Nephron (organoid): Measurements from ENCODE around the gene NKIRAS1.

Source experiments
- H3K27ac Mint-ChIP-seq, 3 experiments: 2 replicates each; pipeline ENCODE4 v1.8.0; 2020; ENCODE audit warnings: mixed read lengths in 3 of 3, mild to moderate bottlenecking in 2 of 3, moderate library complexity in 1 of 3
- H3K27me3 Mint-ChIP-seq: 2 replicates; pipeline ENCODE4 v1.8.0; 2021; ENCODE audit warnings: low read depth, mild to moderate bottlenecking, moderate library complexity, mixed read lengths
- H3K36me3 Mint-ChIP-seq: 2 replicates; pipeline ENCODE4 v1.8.0; 2020; ENCODE audit warnings: low read depth, mixed read lengths
- H3K4me1 Mint-ChIP-seq: 2 replicates; pipeline ENCODE4 v1.8.0; 2020; ENCODE audit warnings: mixed read lengths
- H3K4me3 Mint-ChIP-seq, 3 experiments: 2 replicates each; pipeline ENCODE4 v1.8.0; 2020; ENCODE audit warnings: mild to moderate bottlenecking in 3 of 3, mixed read lengths in 3 of 3, moderate library complexity in 2 of 3
- H3K9me3 Mint-ChIP-seq: 2 replicates; pipeline ENCODE4 v1.8.0; 2020; ENCODE audit warnings: mixed read lengths
- CTCF ChIP-seq, 3 experiments: fragments of 200-600 bp; sonication (generic); IDR thresholded peaks; one replicate each; pipeline ENCODE4 v1.5.0; 2021; ENCODE audit warnings: antibody characterized with exemption in 3 of 3; ENCODE audit not compliant: unreplicated experiment in 3 of 3

Gene NKIRAS1

GRCh38 chr3:23950293-23950692 lies 33.5 kb upstream of the NKIRAS1 start:
- TF ChIP-seq CTCF (IDR thresholded peaks at IDR 0.05; ENCODE audit: unreplicated experiment in 3 of 3), result no peak
- no peaks in the 10 kb centered on the region for H3K9me3 Mint-ChIP-seq
- H3K27me3 Mint-ChIP-seq, result no peaks in the 10 kb centered on the region
- peak overlapping the region in 1 of 3 experiments; percentile 37 for H3K4me3 Mint-ChIP-seq
- no peak overlapping the region for H3K27ac Mint-ChIP-seq
- H3K36me3 Mint-ChIP-seq, result peaks cover 14% of the 10 kb centered on the region
- H3K4me1 Mint-ChIP-seq, result peaks cover 31% of the 10 kb centered on the region

- H3K4me3 Mint-ChIP-seq, result no peak overlapping the region
- H3K36me3 Mint-ChIP-seq, result peaks cover 9% of the 10 kb centered on the region
- no peaks in the 10 kb centered on the region for H3K9me3 Mint-ChIP-seq
- TF ChIP-seq CTCF (IDR thresholded peaks at IDR 0.05; ENCODE audit: unreplicated experiment in 3 of 3), result no peak
- peaks cover 31% of the 10 kb centered on the region for H3K4me1 Mint-ChIP-seq
- no peak overlapping the region for H3K27ac Mint-ChIP-seq
- H3K27me3 Mint-ChIP-seq, result no peaks in the 10 kb centered on the region
These were observed 33.0 kb upstream of the NKIRAS1 start for GRCh38 chr3:23949784-23950183.

- Mint-ChIP-seq H3K9me3 (no peaks in the 10 kb centered on the region), H3K4me3 (no peak overlapping the region), H3K27me3 (no peaks in the 10 kb centered on the region), H3K36me3 (peaks cover 5% of the 10 kb centered on the region), H3K4me1 (peaks cover 39% of the 10 kb centered on the region), H3K27ac (no peak overlapping the region)
- TF ChIP-seq CTCF (IDR thresholded peaks at IDR 0.05; ENCODE audit: unreplicated experiment in 3 of 3), result no peak
These were observed 32.0 kb upstream of the NKIRAS1 start for GRCh38 chr3:23948761-23949160.

- peak overlapping the region; percentile 74 to 85 (median 83) for H3K4me3 Mint-ChIP-seq
- H3K27me3 Mint-ChIP-seq, result peaks cover 7% of the 10 kb centered on the region
- no peaks in the 10 kb centered on the region for H3K36me3 Mint-ChIP-seq
- H3K27ac Mint-ChIP-seq, result peak overlapping the region in 2 of 3 experiments; percentile 90 to 91
- TF ChIP-seq CTCF (IDR thresholded peaks at IDR 0.05; ENCODE audit: unreplicated experiment in 3 of 3), result no peak
- peaks cover 31% of the 10 kb centered on the region for H3K4me1 Mint-ChIP-seq
- H3K9me3 Mint-ChIP-seq, result no peaks in the 10 kb centered on the region
These were observed 29.3 kb upstream of the NKIRAS1 start for GRCh38 chr3:23945913-23946687.

- Mint-ChIP-seq H3K9me3 (no peaks in the 10 kb centered on the region), H3K36me3 (no peaks in the 10 kb centered on the region), H3K27me3 (peaks cover 7% of the 10 kb centered on the region), H3K4me1 (peaks cover 31% of the 10 kb centered on the region), H3K27ac (no peak overlapping the region), H3K4me3 (peak overlapping the region; percentile 65 to 71 (median 67))
- no peak for TF ChIP-seq CTCF (IDR thresholded peaks at IDR 0.05; ENCODE audit: unreplicated experiment in 3 of 3)
These were observed 28.8 kb upstream of the NKIRAS1 start for GRCh38 chr3:23945663-23945912.
